Hepatocyte (in vitro differentiated cells): ENCODE data around the gene ATP2A2. TPM values are rescaled to one million over a fixed set of nuclear protein-coding genes. Genes with fewer than 3 reads are reported as not detected.

ENCODE experiments used
- DNase-seq: peaks from one replicate; pipeline ENCODE4 v3.0.0-alpha.2; 2016; ENCODE audit warnings: low spot score
- H2AFZ ChIP-seq: fragments of 200-600 bp; sonication (generic); 2 replicates; pipeline ENCODE4 v1.6.0; 2016; ENCODE audit warnings: antibody characterized with exemption, mild to moderate bottlenecking
- H3K27ac ChIP-seq: fragments of 200-600 bp; sonication (generic); 2 replicates; pipeline ENCODE4 v1.5.1; 2016; ENCODE audit warnings: mild to moderate bottlenecking
- H3K27me3 ChIP-seq: fragments of 200-600 bp; sonication (generic); 2 replicates; pipeline ENCODE4 v1.6.1; 2016
- H3K36me3 ChIP-seq: fragments of 200-600 bp; sonication (generic); replicated peaks from 2 replicates; pipeline ENCODE4 v1.5.1; 2016; ENCODE audit warnings: low read depth; ENCODE audit not compliant: insufficient read depth
- H3K4me1 ChIP-seq: fragments of 200-600 bp; sonication (generic); 2 replicates; pipeline ENCODE4 v1.5.1; 2016; ENCODE audit warnings: mild to moderate bottlenecking, moderate library complexity; ENCODE audit not compliant: insufficient read depth
- H3K4me2 ChIP-seq: fragments of 200-600 bp; sonication (generic); 2 replicates; pipeline ENCODE4 v1.6.0; 2016
- H3K4me3 ChIP-seq: fragments of 200-600 bp; sonication (generic); 2 replicates; pipeline ENCODE4 v1.5.1; 2016; ENCODE audit warnings: mild to moderate bottlenecking
- H3K79me2 ChIP-seq: fragments of 200-600 bp; sonication (generic); 2 replicates; pipeline ENCODE4 v1.6.0; 2017; ENCODE audit warnings: mild to moderate bottlenecking
- H3K9me2 ChIP-seq: fragments of 200-600 bp; sonication (generic); replicated peaks from 2 replicates; pipeline ENCODE4 v1.6.0; 2017; ENCODE audit warnings: mild to moderate bottlenecking; ENCODE audit not compliant: insufficient read depth
- H3K9me3 ChIP-seq: fragments of 200-600 bp; sonication (generic); 2 replicates; pipeline ENCODE4 v1.5.1; 2016; ENCODE audit warnings: low read depth, mild to moderate bottlenecking
- H4K20me1 ChIP-seq: fragments of 200-600 bp; sonication (generic); 2 replicates; pipeline ENCODE4 v1.6.0; 2016; ENCODE audit warnings: mild to moderate bottlenecking; ENCODE audit not compliant: insufficient read depth, poor library complexity, severe bottlenecking
- CTCF ChIP-seq: fragments of 200-600 bp; sonication (generic); IDR thresholded peaks from 2 replicates; pipeline ENCODE4 v1.5.1; 2016; ENCODE audit warnings: antibody characterized with exemption, mild to moderate bottlenecking; ENCODE audit not compliant: poor library complexity
- EZH2 ChIP-seq: fragments of 200-600 bp; sonication (generic); IDR thresholded peaks from 2 replicates; pipeline ENCODE4 v1.6.1; 2016; ENCODE audit warnings: antibody characterized with exemption, mild to moderate bottlenecking, borderline replicate concordance
- EZH2phosphoT487 ChIP-seq: fragments of 200-600 bp; sonication (generic); IDR thresholded peaks from one replicate; pipeline ENCODE4 v1.6.1; 2018; ENCODE audit warnings: antibody characterized with exemption, mild to moderate bottlenecking, low read depth, moderate library complexity; ENCODE audit not compliant: unreplicated experiment, severe bottlenecking
- WGBS: methylation state at CpG from one replicate; pipeline ENCODE4 v1.1.6; 2016; ENCODE audit warnings: low lambda C conversion rate; ENCODE audit errors: missing lambda C conversion rate; 5-methylcytosine and 5-hydroxymethylcytosine counted together
- polyA plus RNA-seq: library from polyadenylated mRNA; unstranded; fragments of >200 nt; fragmentation: Nextera tagmentation; extraction: Ambion mirVana; gene quantifications from 2 replicates; pipeline ENCODE4 v1.2.1, GENCODE V29; 2016
- total RNA-seq: library from RNA; depleted of rRNA; stranded (reverse); fragments of >200 nt; gene quantifications from 2 replicates; pipeline ENCODE4 v1.2.3, GENCODE V29; 2014

ATP2A2 gene
- total and polyA plus RNA-seq, 2 experiments from 2014 or later: 60.2 to 126 TPM

DNA sequence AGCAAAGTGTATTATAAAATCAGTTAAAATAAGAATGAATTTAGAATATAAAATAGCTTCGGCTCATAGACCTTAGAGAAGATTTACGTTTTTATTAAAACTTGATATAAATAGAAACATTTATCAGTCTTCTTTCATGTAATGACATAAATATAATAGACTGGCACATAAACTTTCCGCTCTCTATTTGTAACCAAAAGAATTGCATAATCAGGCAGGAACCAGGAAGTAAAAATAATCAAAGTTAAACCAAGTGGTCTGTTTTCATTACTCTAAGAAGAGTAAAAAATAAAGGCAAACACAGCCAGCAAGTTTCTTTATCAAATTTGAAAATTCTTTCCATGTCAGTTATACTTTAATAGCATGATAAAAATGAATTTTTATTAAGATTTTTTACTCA is 46.3 kb upstream of the ATP2A2 start:
- Histone ChIP-seq H3K36me3 (no peaks in the 10 kb centered on the region), H3K4me3 (no peak overlapping the region), H3K9me2 (no peaks in the 10 kb centered on the region), H4K20me1 (no peaks in the 10 kb centered on the region), H2AFZ (no peak overlapping the region), H3K79me2 (no peaks in the 10 kb centered on the region), H3K27me3 (no peaks in the 10 kb centered on the region), H3K27ac (peak overlapping the region; percentile 64), H3K4me1 (peaks cover 15% of the 10 kb centered on the region), H3K9me3 (no peaks in the 10 kb centered on the region), H3K4me2 (no peak overlapping the region)
- WGBS: 67% methylated on average over 3 of the region's 3 CpGs
- no peak for DNase-seq
- TF ChIP-seq EZH2phosphoT487 (no peak), EZH2 (no peak), CTCF (no peak)

GRCh38 chr12:110235383-110235782 is 45.7 kb upstream of the ATP2A2 start:
- Histone ChIP-seq H3K4me1 (peaks cover 15% of the 10 kb centered on the region), H3K4me2 (no peak overlapping the region), H3K27ac (peak overlapping the region; percentile 64), H3K9me3 (no peaks in the 10 kb centered on the region), H4K20me1 (no peaks in the 10 kb centered on the region), H3K27me3 (no peaks in the 10 kb centered on the region), H2AFZ (no peak overlapping the region), H3K36me3 (no peaks in the 10 kb centered on the region), H3K79me2 (no peaks in the 10 kb centered on the region), H3K4me3 (no peak overlapping the region), H3K9me2 (no peaks in the 10 kb centered on the region)
- WGBS: 100% methylated on average over 1 of the region's 1 CpG
- DNase-seq: no peak
- TF ChIP-seq EZH2phosphoT487: no peak
- no peak for TF ChIP-seq CTCF
- TF ChIP-seq EZH2: no peak

GRCh38 chr12:110243227-110243626 is 37.8 kb upstream of the ATP2A2 start:
- Histone ChIP-seq H3K9me3 (no peaks in the 10 kb centered on the region), H3K4me3 (no peak overlapping the region), H3K4me2 (no peak overlapping the region), H3K36me3 (no peaks in the 10 kb centered on the region), H3K79me2 (no peaks in the 10 kb centered on the region), H3K27me3 (no peaks in the 10 kb centered on the region), H3K4me1 (peaks cover 37% of the 10 kb centered on the region), H3K9me2 (no peaks in the 10 kb centered on the region), H4K20me1 (no peaks in the 10 kb centered on the region), H3K27ac (no peak overlapping the region), H2AFZ (no peak overlapping the region)
- no peak for TF ChIP-seq CTCF
- no peak for TF ChIP-seq EZH2
- TF ChIP-seq EZH2phosphoT487: no peak
- 88% methylated on average over 5 of the region's 5 CpGs for WGBS
- no peak for DNase-seq

DNA sequence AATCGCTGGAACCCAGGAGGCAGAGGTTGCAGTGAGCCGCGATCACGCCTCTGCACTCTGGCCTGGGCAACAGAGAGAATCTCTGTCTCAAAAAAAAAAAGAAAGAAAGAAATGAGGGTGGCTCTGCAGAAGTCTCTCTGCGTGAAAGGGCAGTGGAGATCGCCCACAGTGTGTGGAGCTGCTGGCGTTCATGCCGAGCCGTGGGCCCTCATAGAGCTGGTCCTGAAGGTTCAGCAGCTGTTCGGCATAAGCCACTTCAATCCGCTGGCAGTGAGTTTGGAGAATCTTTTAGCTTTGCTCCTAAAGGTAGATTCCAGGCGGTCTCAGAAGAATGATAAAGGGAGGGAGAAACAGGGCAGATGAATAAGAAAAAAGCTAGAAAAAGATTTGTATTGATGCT is 36.7 kb upstream of the ATP2A2 start:
- WGBS: 74% methylated on average over 12 of the region's 12 CpGs

More for the DNA sequence above, 36.7 kb upstream of the ATP2A2 start:
- Histone ChIP-seq H3K79me2 (no peaks in the 10 kb centered on the region), H3K9me2 (no peaks in the 10 kb centered on the region), H4K20me1 (no peaks in the 10 kb centered on the region), H2AFZ (no peak overlapping the region), H3K36me3 (no peaks in the 10 kb centered on the region), H3K4me2 (no peak overlapping the region), H3K27ac (no peak overlapping the region), H3K4me3 (no peak overlapping the region), H3K4me1 (peaks cover 48% of the 10 kb centered on the region), H3K9me3 (no peaks in the 10 kb centered on the region), H3K27me3 (no peaks in the 10 kb centered on the region)
- TF ChIP-seq CTCF: no peak
- no peak for TF ChIP-seq EZH2phosphoT487
- no peak for TF ChIP-seq EZH2
- DNase-seq: no peak
